Choroid plexus epithelial cell (primary cell): ENCODE data around the gene RIMKLB.

ENCODE experiments used
- DNase-seq: peaks from one replicate; pipeline ENCODE4 v3.0.0-alpha.2; 2010; ENCODE audit warnings: low read depth
- H3K4me3 ChIP-seq: 2 replicates; pipeline ENCODE4 v1.5.1; 2011; ENCODE audit warnings: low read depth, mild to moderate bottlenecking, control low read depth, low read length, moderate library complexity
- TF ChIP-seq, protein P1 (sequence below): conservative IDR thresholded peaks from 2 replicates; pipeline ENCODE4 v1.5.1; 2011; ENCODE audit warnings: low read depth, mild to moderate bottlenecking, control low read depth, inconsistent platforms, low read length, moderate library complexity

RIMKLB gene

GRCh38 chr12:8701046-8701660 is 3.4 kb downstream of the RIMKLB start:
- TF ChIP-seq, protein P1, sequence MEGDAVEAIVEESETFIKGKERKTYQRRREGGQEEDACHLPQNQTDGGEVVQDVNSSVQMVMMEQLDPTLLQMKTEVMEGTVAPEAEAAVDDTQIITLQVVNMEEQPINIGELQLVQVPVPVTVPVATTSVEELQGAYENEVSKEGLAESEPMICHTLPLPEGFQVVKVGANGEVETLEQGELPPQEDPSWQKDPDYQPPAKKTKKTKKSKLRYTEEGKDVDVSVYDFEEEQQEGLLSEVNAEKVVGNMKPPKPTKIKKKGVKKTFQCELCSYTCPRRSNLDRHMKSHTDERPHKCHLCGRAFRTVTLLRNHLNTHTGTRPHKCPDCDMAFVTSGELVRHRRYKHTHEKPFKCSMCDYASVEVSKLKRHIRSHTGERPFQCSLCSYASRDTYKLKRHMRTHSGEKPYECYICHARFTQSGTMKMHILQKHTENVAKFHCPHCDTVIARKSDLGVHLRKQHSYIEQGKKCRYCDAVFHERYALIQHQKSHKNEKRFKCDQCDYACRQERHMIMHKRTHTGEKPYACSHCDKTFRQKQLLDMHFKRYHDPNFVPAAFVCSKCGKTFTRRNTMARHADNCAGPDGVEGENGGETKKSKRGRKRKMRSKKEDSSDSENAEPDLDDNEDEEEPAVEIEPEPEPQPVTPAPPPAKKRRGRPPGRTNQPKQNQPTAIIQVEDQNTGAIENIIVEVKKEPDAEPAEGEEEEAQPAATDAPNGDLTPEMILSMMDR = no peak
- no peak for DNase-seq
- no peak overlapping the region for H3K4me3 ChIP-seq

- no peak for DNase-seq
- TF ChIP-seq, protein P1 = no peak
- H3K4me3 ChIP-seq = no peak overlapping the region
These were observed 4.4 kb downstream of the RIMKLB start for GRCh38 chr12:8702159-8702558.

DNA sequence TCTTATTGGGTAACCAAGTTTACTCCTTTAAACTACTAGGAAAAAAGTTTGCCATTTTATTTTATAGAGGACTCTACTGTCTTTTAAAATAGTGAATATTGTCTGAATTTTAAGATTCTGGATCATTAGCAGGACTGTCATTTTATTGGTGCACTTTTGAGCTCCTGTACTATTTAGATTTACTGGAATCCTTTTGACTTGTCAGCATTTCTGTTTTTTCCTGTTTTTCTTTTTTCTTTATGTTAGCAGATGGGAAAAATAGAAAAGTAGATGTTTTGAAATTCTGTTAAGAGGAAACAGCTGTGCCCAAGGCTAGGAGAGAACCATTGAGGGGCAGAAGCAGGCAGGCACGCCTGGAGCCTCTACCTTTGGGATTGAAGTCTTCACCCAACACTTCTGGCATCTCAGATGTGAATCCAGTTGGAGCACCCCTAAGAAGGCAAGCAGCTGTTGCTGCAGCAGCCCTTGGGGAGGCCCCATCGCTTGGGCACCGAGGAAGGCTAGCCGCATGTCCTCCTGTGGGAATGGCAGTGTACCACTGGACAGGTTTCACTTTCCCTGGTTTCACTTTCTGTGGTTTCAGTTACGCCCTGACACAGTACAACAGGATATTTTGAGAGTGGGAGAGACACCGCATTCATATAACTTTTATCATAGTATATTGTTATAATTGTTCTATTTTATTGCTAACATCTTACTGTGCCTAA is 11.5 kb downstream of the RIMKLB start:
- DNase-seq = peak; percentile 47
- peak overlapping the region; percentile 11 for H3K4me3 ChIP-seq
- TF ChIP-seq, protein P1 = no peak

DNA sequence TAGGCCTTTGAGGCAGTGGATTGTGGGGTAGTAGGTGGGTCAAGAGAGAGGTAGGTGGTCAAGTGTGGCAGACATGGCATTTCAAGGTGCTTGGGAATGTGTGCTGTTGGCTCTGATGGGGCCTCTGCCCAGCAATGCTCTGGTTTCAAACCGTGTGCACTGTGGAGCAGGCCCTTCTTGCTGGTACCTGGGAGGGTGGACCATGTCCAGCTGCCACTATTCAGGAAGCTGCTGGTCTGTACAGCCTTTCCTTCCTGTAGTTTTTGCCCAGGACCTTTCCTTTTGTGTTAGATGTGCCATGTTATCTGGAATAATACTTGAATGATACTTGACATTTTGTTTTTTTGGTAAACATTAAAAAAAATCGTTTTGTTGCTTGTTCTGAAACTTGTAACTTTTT is 14.8 kb downstream of the RIMKLB start:
- no peak overlapping the region for H3K4me3 ChIP-seq
- DNase-seq = no peak
- TF ChIP-seq, protein P1 = no peak

- H3K4me3 ChIP-seq = no peak overlapping the region
- DNase-seq = no peak
- TF ChIP-seq, protein P1 = no peak
These were observed 24.6 kb downstream of the RIMKLB start for GRCh38 chr12:8722286-8722800.

DNA sequence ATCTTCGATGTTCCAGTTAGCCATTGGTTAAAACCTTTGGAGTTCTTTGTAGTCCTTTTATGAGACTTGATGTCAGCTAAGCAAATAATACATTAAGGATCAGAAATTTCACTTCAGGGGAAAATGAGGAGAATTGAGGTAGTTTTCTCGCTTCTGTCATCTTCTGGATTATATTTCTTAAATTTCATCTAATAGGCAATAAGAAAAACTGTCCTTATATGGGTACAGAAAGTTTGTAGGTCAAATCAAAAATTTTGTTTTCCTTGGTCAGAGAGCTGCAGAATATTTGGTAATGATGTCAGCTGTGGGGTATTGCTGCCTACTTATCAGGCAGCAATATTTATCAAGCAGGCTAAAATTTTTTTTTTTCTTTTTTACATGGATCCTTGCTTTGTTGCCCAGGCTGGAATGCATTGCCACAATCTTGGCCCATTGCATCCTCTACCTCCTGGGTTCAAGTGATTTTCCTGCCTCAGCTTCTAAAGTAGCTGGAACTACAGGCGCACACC is 37.1 kb downstream of the RIMKLB start:
- peak; percentile 39 for DNase-seq
- no peak overlapping the region for H3K4me3 ChIP-seq
- TF ChIP-seq, protein P1 = no peak
